GM12801 (cell line): Measurements from ENCODE around the gene HSD17B8.

Source experiments
- CTCF ChIP-seq: IDR thresholded peaks from one replicate; pipeline ENCODE4 v1.5.1; 2011; ENCODE audit warnings: control low read depth; ENCODE audit not compliant: insufficient read length; ENCODE audit errors: extremely low read depth

Gene HSD17B8

GRCh38 chr6:33164176-33164575, 40.3 kb upstream of the HSD17B8 start:
- no peak for TF ChIP-seq CTCF

GRCh38 chr6:33164665-33165373, 39.6 kb upstream of the HSD17B8 start:
- TF ChIP-seq CTCF = no peak

DNA sequence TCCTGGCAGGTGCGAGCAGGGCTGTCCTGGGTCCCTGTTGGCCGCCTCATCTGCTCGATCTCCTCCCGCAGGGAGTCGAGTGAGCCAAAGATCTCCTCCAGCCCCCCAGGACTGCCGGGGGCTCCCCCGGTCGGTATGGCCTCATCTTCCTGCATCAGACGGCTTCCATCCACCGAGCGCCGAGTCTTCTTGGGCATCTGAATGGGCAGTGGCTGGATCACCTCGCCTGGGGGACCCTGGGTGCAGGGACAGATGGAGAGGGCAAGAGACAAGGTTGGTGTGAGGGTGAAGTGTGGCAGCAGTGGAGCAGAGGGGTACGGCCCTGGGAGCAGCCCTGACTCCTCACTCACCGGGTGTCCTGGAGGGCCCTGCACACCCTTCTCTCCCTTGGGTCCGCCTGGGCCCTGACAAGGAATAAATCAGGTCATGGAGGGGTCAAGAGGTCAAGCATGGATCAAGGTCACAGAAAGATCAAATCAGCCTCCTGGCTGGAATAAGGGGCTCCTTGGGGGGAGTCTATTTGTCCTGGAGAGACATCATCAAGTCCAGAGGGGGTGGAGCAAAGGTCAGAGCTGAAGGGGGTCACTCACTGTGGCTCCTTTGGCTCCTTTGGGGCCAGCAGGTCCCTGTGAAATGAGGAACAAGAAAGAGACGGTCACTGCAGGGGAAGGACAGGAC, 38.7 kb upstream of the HSD17B8 start:
- no peak for TF ChIP-seq CTCF

GRCh38 chr6:33166363-33166762, 38.1 kb upstream of the HSD17B8 start:
- no peak for TF ChIP-seq CTCF

DNA sequence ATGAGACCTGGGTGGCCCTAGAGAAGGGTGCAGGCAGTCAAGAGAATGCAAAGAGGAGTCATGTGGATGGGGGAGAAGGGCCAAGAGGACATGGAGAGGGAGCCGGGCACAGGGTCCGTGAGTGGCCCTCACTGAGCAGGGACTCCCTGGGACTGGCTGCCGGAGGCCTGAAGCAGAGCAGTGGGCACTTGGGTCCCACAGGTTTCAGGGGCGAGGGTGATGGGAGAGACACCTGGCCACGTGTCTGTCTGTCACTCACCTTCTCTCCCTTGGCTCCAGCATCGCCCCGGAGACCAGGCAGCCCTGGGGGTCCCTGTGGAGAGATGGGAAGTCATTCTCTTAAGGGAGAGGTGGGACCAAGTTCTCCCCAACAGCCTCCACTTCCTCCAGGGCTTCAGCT, 37.6 kb upstream of the HSD17B8 start:
- TF ChIP-seq CTCF = no peak

DNA sequence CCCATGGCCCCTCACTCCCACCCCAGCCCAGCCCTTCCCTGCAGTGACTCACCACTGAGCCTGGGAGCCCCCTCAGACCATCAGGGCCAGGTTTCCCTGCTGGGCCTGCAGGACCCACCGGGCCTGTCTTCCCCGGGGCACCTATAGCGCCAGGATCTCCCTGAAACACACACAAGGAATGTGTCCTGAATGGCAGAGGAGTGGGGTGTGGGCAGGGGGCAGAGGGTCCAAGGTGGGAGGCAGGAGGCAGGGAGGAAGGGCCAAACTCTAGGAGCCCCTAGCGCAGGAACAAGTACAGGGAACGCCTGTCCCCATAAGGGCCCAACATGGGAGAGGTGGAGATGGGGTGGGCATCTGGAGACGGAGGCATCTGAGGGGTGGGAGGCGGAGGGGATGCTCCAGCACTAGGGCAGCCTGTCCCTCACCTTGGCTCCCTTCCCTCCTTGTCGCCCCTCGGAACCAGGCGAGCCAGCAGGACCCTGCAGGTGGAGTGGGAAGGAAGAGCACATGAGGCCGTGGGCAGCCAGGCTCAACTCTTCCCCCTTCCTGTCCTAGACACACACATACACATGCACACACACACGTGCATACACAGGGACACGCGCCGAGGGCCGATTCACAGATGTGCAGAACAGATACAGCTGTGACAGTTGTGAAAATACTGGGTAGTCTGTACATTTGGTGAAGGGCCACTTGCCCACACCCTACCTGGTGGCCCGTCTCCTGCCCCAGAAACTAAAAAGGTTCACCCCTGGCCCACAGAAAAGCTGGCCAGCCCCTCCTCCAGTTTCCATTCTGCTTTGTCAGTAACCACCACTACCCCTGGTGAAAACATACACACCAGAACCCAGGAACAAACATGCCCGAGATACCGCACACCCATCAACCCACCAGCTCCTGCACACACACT, 36.8 kb upstream of the HSD17B8 start:
- no peak for TF ChIP-seq CTCF

- TF ChIP-seq CTCF = no peak
These were observed 36.2 kb upstream of the HSD17B8 start for GRCh38 chr6:33168284-33168601.
